ENCODE data around the gene NET1.

Gene NET1

GRCh38 chr10:5500162-5500670, 87.9 kb downstream of the NET1 start:
- no peak for DNase-seq (ENCODE audit: low spot score)

GRCh38 chr10:5500910-5501309, 88.6 kb downstream of the NET1 start:
- no peak for DNase-seq (ENCODE audit: low spot score)

GRCh38 chr10:5502061-5502521, 89.7 kb downstream of the NET1 start:
- DNase-seq (ENCODE audit: low spot score): no peak

- no peak for DNase-seq (ENCODE audit: low spot score)
Measured at GRCh38 chr10:5502571-5503476, 90.5 kb downstream of the NET1 start.

- no peak for DNase-seq (ENCODE audit: low spot score)
Measured at GRCh38 chr10:5503477-5503835, 91.1 kb downstream of the NET1 start.

GRCh38 chr10:5504146-5505072, 92.1 kb downstream of the NET1 start:
- no peak for DNase-seq (ENCODE audit: low spot score)

GRCh38 chr10:5506246-5506645, 93.9 kb downstream of the NET1 start:
- DNase-seq (ENCODE audit: low spot score): no peak

- DNase-seq (ENCODE audit: low spot score): no peak
Measured at GRCh38 chr10:5506751-5507648, 94.6 kb downstream of the NET1 start.

GRCh38 chr10:5507649-5508131, 95.3 kb downstream of the NET1 start:
- no peak for DNase-seq (ENCODE audit: low spot score)

GRCh38 chr10:5508161-5508604, 95.8 kb downstream of the NET1 start:
- no peak for DNase-seq (ENCODE audit: low spot score)
